ENCODE results near the gene RNU7-1. TPM values are rescaled to one million over a fixed set of nuclear protein-coding genes. Genes with fewer than 3 reads are reported as not detected.
A peak's percentile ranks its signal among the peaks of the same experiment; 100 is the strongest.

The RNU7-1 gene
- total and polyA plus RNA-seq, 2 of the 4 experiments (the other 2 are of a cell fraction) = not detected

DNA sequence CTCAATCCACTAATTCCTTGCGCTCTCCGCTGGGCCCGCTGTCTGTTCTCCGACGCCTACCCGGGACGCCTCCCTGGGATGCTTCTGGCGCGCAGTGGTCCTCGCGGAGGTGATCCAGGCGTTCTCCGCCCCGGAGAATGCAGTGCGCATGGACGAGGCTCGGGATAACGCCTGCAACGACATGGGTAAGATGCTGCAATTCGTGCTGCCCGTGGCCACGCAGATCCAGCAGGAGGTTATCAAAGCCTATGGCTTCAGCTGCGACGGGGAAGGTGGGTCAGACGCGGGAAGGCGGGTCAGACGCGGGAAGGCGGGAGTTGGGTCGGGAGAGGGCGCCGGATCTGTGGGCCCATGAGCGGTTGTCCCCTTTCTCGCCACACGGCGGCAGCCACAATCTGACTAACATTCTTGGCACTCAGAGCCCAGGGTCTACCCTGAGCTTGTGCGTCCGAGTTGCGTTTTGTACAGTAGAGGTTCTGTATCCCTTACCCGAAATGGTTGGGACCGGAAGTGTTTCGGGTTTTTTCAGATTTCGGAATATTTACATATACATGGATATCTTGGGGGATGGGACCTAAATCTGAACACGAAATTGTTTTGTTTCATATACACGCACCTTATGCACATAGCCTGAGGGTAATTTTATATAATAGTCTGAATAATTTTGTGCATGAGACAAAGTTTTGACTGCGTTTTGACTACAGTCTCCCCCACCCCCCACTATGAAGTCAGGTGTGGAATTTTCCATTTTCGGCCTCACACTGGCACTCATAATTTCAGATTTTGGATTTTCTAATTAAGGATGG is 968 bp downstream of the RNU7-1 start:
- POLR2A ChIA-PET (ENCODE audit: unreplicated experiment) = interaction anchor here (0.8 to 2.7 kb wide), 3 partner anchors 16 to 72 kb away, joined by 3 to 11 read pairs (median 4); no protein-coding TSS in a partner anchor
- Histone ChIP-seq H2BK20ac (ENCODE audit: low read depth, low read length) (no peak overlapping the region), H4K5ac (ENCODE audit: low read depth, low read length) (peak overlapping the region; percentile 85), H3K27me3 (ENCODE audit: control insufficient read depth, insufficient read depth, low read length) (no peaks in the 10 kb centered on the region), H2AK9ac (replicated peaks; ENCODE audit: low read depth, low read length, poor library complexity) (peak overlapping the region; percentile 94), H3K14ac (replicated peaks; ENCODE audit: low read depth, low read length) (peak overlapping the region; percentile 95), H2BK5ac (ENCODE audit: low read depth, low read length, poor library complexity, severe bottlenecking) (peak overlapping the region; percentile 87), H3K9ac (ENCODE audit: low read depth, low read length) (peak overlapping the region; percentile 81), H3K23ac (ENCODE audit: low read depth, low read length) (peak overlapping the region; percentile 83), H2AK5ac (ENCODE audit: low read depth, low read length) (peak overlapping the region; percentile 95), H3K56ac (ENCODE audit: extremely low read depth, insufficient read depth, low read length) (peak overlapping the region; percentile 74; the same call in 1 of the 2 replicates), H2AFZ (replicated peaks; ENCODE audit: low read length, poor library complexity) (peak overlapping the region; percentile 97), H3K4me2 (ENCODE audit: low read depth, low read length) (peak overlapping the region; percentile 95), H3K4me1 (ENCODE audit: control insufficient read depth, insufficient read depth, low read length) (peaks cover 5% of the 10 kb centered on the region; the same call in 1 of the 2 replicates), H4K20me1 (ENCODE audit: insufficient read depth, low read length) (no peaks in the 10 kb centered on the region; the same call in 1 of the 2 replicates), H3K27ac (ENCODE audit: insufficient read depth, low read length) (peak overlapping the region; percentile 90), H2BK120ac (ENCODE audit: low read depth, low read length) (peak overlapping the region; percentile 44; the same call in 1 of the 2 replicates), H3K4me3 (ENCODE audit: insufficient read depth, low read depth, low read length) (peak overlapping the region; percentile 73), H3K18ac (ENCODE audit: low read depth, low read length) (peak overlapping the region; percentile 30; the same call in 1 of the 2 replicates), H2BK15ac (ENCODE audit: low read depth, low read length) (no peak overlapping the region), H3K4ac (ENCODE audit: low read depth, low read length) (peak overlapping the region; percentile 93), H4K91ac (ENCODE audit: insufficient read depth, low read depth, low read length) (peak overlapping the region; percentile 93), H3K79me1 (ENCODE audit: low read depth in 1 of 2, low read length in 2 of 2) (peaks cover 11 to 30% of the 10 kb centered on the region in 2 experiments), H3K9me1 (ENCODE audit: insufficient read depth, low read length) (0 out of 2 replicates have a peak, but pooled peaks cover 2% of the 10 kb centered on the region), H3K36me3 (ENCODE audit: control insufficient read depth, insufficient read depth, low read length) (peaks cover 25% of the 10 kb centered on the region), H4K8ac (ENCODE audit: low read depth in 2 of 2, low read length in 2 of 2) (peak overlapping the region; percentile 35 to 85; a peak in 3 of 4 replicates), H3K9me3 (ENCODE audit: control insufficient read depth, insufficient read depth, low read length) (no peaks in the 10 kb centered on the region)
- intact Hi-C loops (cut with micrococcal nuclease) (loop anchor here (1.0 kb wide), 3 partner anchors 21 to 169 kb away; partner anchors contain the start of gene C1R), dilution Hi-C loops (cut with HindIII; ENCODE audit: low sequenced_read_pairs, unreplicated experiment) (no loop called here), in situ Hi-C loops (cut with MboI; ENCODE audit: low sequenced_read_pairs) (loop anchor here (10.0 kb wide), 1 partner anchor 170 kb away; no protein-coding TSS in a partner anchor)
- peak; percentile 92 for DNase-seq
- TF ChIP-seq, protein P1, sequence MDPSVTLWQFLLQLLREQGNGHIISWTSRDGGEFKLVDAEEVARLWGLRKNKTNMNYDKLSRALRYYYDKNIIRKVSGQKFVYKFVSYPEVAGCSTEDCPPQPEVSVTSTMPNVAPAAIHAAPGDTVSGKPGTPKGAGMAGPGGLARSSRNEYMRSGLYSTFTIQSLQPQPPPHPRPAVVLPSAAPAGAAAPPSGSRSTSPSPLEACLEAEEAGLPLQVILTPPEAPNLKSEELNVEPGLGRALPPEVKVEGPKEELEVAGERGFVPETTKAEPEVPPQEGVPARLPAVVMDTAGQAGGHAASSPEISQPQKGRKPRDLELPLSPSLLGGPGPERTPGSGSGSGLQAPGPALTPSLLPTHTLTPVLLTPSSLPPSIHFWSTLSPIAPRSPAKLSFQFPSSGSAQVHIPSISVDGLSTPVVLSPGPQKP (IDR thresholded peaks at IDR 0.05; ENCODE audit: borderline replicate concordance, low read depth, low read length) = peak; percentile 86; the same call in 1 of the 2 replicates
- TF ChIP-seq POLR2A (IDR thresholded peaks at IDR 0.05; ENCODE audit: low read depth, low read length) (no peak), RAD21 (IDR thresholded peaks at IDR 0.05; ENCODE audit: low read length) (peak; percentile 75), FOS (IDR thresholded peaks at IDR 0.05; ENCODE audit: low read depth, low read length) (0 out of 2 replicates have a peak, but pooled peaks have one; percentile 12), SMC3 (IDR thresholded peaks at IDR 0.05; ENCODE audit: low read depth, low read length) (peak; percentile 71), MAZ (IDR thresholded peaks at IDR 0.05; ENCODE audit: borderline replicate concordance, low read depth, low read length) (no peak), CEBPB (IDR thresholded peaks at IDR 0.05; ENCODE audit: low read depth, low read length) (0 out of 2 replicates have a peak, but pooled peaks have one; percentile 10)
- TF ChIP-seq, protein P2, sequence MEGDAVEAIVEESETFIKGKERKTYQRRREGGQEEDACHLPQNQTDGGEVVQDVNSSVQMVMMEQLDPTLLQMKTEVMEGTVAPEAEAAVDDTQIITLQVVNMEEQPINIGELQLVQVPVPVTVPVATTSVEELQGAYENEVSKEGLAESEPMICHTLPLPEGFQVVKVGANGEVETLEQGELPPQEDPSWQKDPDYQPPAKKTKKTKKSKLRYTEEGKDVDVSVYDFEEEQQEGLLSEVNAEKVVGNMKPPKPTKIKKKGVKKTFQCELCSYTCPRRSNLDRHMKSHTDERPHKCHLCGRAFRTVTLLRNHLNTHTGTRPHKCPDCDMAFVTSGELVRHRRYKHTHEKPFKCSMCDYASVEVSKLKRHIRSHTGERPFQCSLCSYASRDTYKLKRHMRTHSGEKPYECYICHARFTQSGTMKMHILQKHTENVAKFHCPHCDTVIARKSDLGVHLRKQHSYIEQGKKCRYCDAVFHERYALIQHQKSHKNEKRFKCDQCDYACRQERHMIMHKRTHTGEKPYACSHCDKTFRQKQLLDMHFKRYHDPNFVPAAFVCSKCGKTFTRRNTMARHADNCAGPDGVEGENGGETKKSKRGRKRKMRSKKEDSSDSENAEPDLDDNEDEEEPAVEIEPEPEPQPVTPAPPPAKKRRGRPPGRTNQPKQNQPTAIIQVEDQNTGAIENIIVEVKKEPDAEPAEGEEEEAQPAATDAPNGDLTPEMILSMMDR (conservative IDR thresholded peaks at IDR 0.05; ENCODE audit: low read depth, low read length) = peak; percentile 94
- TF ChIP-seq, protein P3, sequence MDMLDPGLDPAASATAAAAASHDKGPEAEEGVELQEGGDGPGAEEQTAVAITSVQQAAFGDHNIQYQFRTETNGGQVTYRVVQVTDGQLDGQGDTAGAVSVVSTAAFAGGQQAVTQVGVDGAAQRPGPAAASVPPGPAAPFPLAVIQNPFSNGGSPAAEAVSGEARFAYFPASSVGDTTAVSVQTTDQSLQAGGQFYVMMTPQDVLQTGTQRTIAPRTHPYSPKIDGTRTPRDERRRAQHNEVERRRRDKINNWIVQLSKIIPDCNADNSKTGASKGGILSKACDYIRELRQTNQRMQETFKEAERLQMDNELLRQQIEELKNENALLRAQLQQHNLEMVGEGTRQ (IDR thresholded peaks at IDR 0.05; ENCODE audit: low read depth, low read length) = no peak
- peak; percentile 76 for ATAC-seq (ENCODE audit: low read depth)
- WGBS, 2 experiments (ENCODE audit: extremely low coverage in 2 of 2, insufficient read length in 1 of 2) = 1% methylated on average over 33 of the region's 48 CpGs; no CpG with 5 or more reads in 1 of the 2 experiments
- CTCF ChIA-PET = interaction anchor here (0.7 to 1.4 kb wide), 4 partner anchors 17 to 167 kb away, joined by 3 to 5 read pairs (median 3); no protein-coding TSS in a partner anchor
- no TSS peak for BruUV-seq (replicated peaks)

Data from IMR-90 (cell line).